ENCODE measurements around the gene HTR4. TPM values are rescaled to one million over a fixed set of nuclear protein-coding genes. Genes with fewer than 3 reads are reported as not detected.
"Not testable (repeated sequence)": the region's sequence is repeated elsewhere in the genome, so short reads cannot be mapped to it uniquely, and the experiment has no call there.

HTR4 gene
- total and polyA plus RNA-seq, 2 donors from 2014 or later = 0.22 TPM; not detected in 1

GRCh38 chr5:148471379-148471778 is 182.9 kb downstream of the HTR4 start:
- intact Hi-C loops (cut with DNase I) = no loop called here
- no peak for TF ChIP-seq CTCF (IDR thresholded peaks at IDR 0.05; ENCODE audit: borderline replicate concordance, extremely low read depth, insufficient read depth)
- DNase-seq (no peak), FAIRE-seq (no peak)
- H3K4me3 ChIP-seq (ENCODE audit: low read length in 3 of 3) = no peak overlapping the region
- H3K4me1 ChIP-seq (ENCODE audit: control insufficient read depth in 2 of 3, insufficient read depth in 2 of 3, low read depth in 1 of 3, low read length in 3 of 3) = no peaks in the 10 kb centered on the region
- H3K27me3 ChIP-seq (ENCODE audit: control insufficient read depth, insufficient read depth, low read length) = no peaks in the 10 kb centered on the region
- no peak overlapping the region for H3K9ac ChIP-seq (ENCODE audit: low read length in 3 of 3)
- H3K9me3 ChIP-seq (ENCODE audit: control insufficient read depth in 2 of 3, insufficient read depth in 1 of 3, low read length in 3 of 3) = no peaks in the 10 kb centered on the region
- no peaks in the 10 kb centered on the region for H3K36me3 ChIP-seq (ENCODE audit: control insufficient read depth in 2 of 3, insufficient read depth in 3 of 3, low read length in 3 of 3)
- no peak overlapping the region for H3K27ac ChIP-seq (ENCODE audit: low read depth in 2 of 2, low read length in 2 of 2)

GRCh38 chr5:148469501-148469935 is 184.8 kb downstream of the HTR4 start:
- DNase-seq (no peak), FAIRE-seq (no peak)
- H3K9me3 ChIP-seq (ENCODE audit: control insufficient read depth in 2 of 3, insufficient read depth in 1 of 3, low read length in 3 of 3) = no peaks in the 10 kb centered on the region
- no peak overlapping the region for H3K9ac ChIP-seq (ENCODE audit: low read length in 3 of 3)
- intact Hi-C loops (cut with DNase I) = no loop called here
- no peaks in the 10 kb centered on the region for H3K4me1 ChIP-seq (ENCODE audit: control insufficient read depth in 2 of 3, insufficient read depth in 2 of 3, low read depth in 1 of 3, low read length in 3 of 3)
- no peak overlapping the region for H3K4me3 ChIP-seq (ENCODE audit: low read length in 3 of 3)
- no peak overlapping the region for H3K27ac ChIP-seq (ENCODE audit: low read depth in 2 of 2, low read length in 2 of 2)
- H3K36me3 ChIP-seq (ENCODE audit: control insufficient read depth in 2 of 3, insufficient read depth in 3 of 3, low read length in 3 of 3) = no peaks in the 10 kb centered on the region
- no peak for TF ChIP-seq CTCF (IDR thresholded peaks at IDR 0.05; ENCODE audit: borderline replicate concordance, extremely low read depth, insufficient read depth)
- H3K27me3 ChIP-seq (ENCODE audit: control insufficient read depth, insufficient read depth, low read length) = no peaks in the 10 kb centered on the region

- H3K9me3 ChIP-seq (ENCODE audit: control insufficient read depth in 2 of 3, insufficient read depth in 1 of 3, low read length in 3 of 3); H3K9ac ChIP-seq (ENCODE audit: low read length in 3 of 3); intact Hi-C loops (cut with DNase I); H3K27ac ChIP-seq (ENCODE audit: low read depth in 2 of 2, low read length in 2 of 2); H3K4me1 ChIP-seq (ENCODE audit: control insufficient read depth in 2 of 3, insufficient read depth in 2 of 3, low read depth in 1 of 3, low read length in 3 of 3); H3K36me3 ChIP-seq (ENCODE audit: control insufficient read depth in 2 of 3, insufficient read depth in 3 of 3, low read length in 3 of 3); H3K27me3 ChIP-seq (ENCODE audit: control insufficient read depth, insufficient read depth, low read length); FAIRE-seq; H3K4me3 ChIP-seq (ENCODE audit: low read length in 3 of 3); DNase-seq: not testable (repeated sequence)
Observed at GRCh38 chr5:148468746-148469145, 185.6 kb downstream of the HTR4 start.

GRCh38 chr5:148467958-148468357 is 186.4 kb downstream of the HTR4 start:
- no peak overlapping the region for H3K4me3 ChIP-seq (ENCODE audit: low read length in 3 of 3)
- no peak for DNase-seq
- no peaks in the 10 kb centered on the region for H3K4me1 ChIP-seq (ENCODE audit: control insufficient read depth in 2 of 3, insufficient read depth in 2 of 3, low read depth in 1 of 3, low read length in 3 of 3)
- intact Hi-C loops (cut with DNase I) = no loop called here
- no peak for FAIRE-seq
- H3K27ac ChIP-seq (ENCODE audit: low read depth in 2 of 2, low read length in 2 of 2) = no peak overlapping the region
- H3K9ac ChIP-seq (ENCODE audit: low read length in 3 of 3) = no peak overlapping the region
- H3K36me3 ChIP-seq (ENCODE audit: control insufficient read depth in 2 of 3, insufficient read depth in 3 of 3, low read length in 3 of 3) = no peaks in the 10 kb centered on the region
- H3K27me3 ChIP-seq (ENCODE audit: control insufficient read depth, insufficient read depth, low read length) = no peaks in the 10 kb centered on the region
- TF ChIP-seq CTCF (IDR thresholded peaks at IDR 0.05; ENCODE audit: borderline replicate concordance, extremely low read depth, insufficient read depth) = no peak
- H3K9me3 ChIP-seq (ENCODE audit: control insufficient read depth in 2 of 3, insufficient read depth in 1 of 3, low read length in 3 of 3) = no peaks in the 10 kb centered on the region

Measured in kidney (tissue), 14 donors.